Pancreas (tissue), 10 donors: ENCODE data around the gene PDK1. TPM values are rescaled to one million over a fixed set of nuclear protein-coding genes. Genes with fewer than 3 reads are reported as not detected.

Experiments used
- ATAC-seq, 4 donors: fragments of 200-7000 bp; cut with Tn5 transposase; one replicate each; pipeline versions ENCODE4 v1.8.0 to v1.9.1; 2020; ENCODE audit warnings: mild to moderate bottlenecking in 4 of 4, moderate library complexity in 4 of 4
- DNase-seq, 6 donors: peaks; one replicate each; pipeline ENCODE4 v3.0.0-alpha.2; 2020
- FAIRE-seq: peaks from 2 replicates; lab custom pipeline; 2012; peaks lifted over from hg19 to GRCh38; lab: Jason Lieb, UNC
- H3K27ac ChIP-seq, 4 donors: fragments of 200-600 bp; sonication (generic); 1 replicate in 3 of 4; 2 replicates in 1 of 4; pipeline versions ENCODE4 v1.5.0 to v1.8.0; 2020
- H3K27me3 ChIP-seq, 4 donors: fragments of 200-600 bp; one replicate each; pipeline ENCODE4 v1.8.0; 2021
- H3K36me3 ChIP-seq, 3 donors: fragments of 200-600 bp; sonication (generic) in 1 of 3; one replicate each; pipeline versions ENCODE4 v1.5.0 to v1.8.0; 2020 to 2021
- H3K4me1 ChIP-seq, 3 donors: fragments of 200-600 bp; one replicate each; pipeline ENCODE4 v1.8.0; 2021
- H3K4me3 ChIP-seq, 4 donors: fragments of 200-600 bp; sonication (generic) in 2 of 4; one replicate each; pipeline versions ENCODE4 v1.5.0 to v1.8.0; 2020 to 2021
- H3K9me3 ChIP-seq, 4 donors: fragments of 200-600 bp; one replicate each; pipeline ENCODE4 v1.8.0; 2021
- CTCF ChIP-seq, 4 donors: fragments of 200-600 bp; sonication (generic) in 3 of 4; IDR thresholded peaks; one replicate each; pipeline versions ENCODE4 v1.5.0 to v1.8.0; 2021; ENCODE audit warnings: antibody characterized with exemption in 4 of 4
- WGBS, 2 donors: extraction: QIAGEN DNeasy Blood & Tissue Kit; methylation state at CpG; one replicate each; pipeline ENCODE4 v1.1.7; 2013; 5-methylcytosine and 5-hydroxymethylcytosine counted together
- intact Hi-C, 3 donors: fragments of 100-400 bp; cut with DNase I; formaldehyde crosslinking; loops; one replicate each; pipeline versions ENCODE4 v1.11.1 to v1.14.2; 2022
- polyA plus RNA-seq, 2 donors: library from polyadenylated mRNA; stranded (reverse); fragments of 200-250 nt; gene quantifications; one replicate each; pipeline ENCODE4 v1.2.3, GENCODE V29; 2013
- total RNA-seq, 6 donors: library from RNA; stranded (reverse); fragmentation: NEBNext Ultra II Directional in 4 of 6; extraction: Animal tissue kit (Norgen Biotek cat#: 25700) in 4 of 6; gene quantifications; one replicate each; pipeline versions ENCODE4 v1.2.1 to v1.2.4, GENCODE V29; 2021 to 2023
- donor health status: healthy with polysubstance abuse.
- donor health status: DM: no; HTN: no; CAD: no; lungs with moderate emphysema.
- donor health status: DM: no; HTN: no; CAD: no.
- donor health status: control.
- donor health status: control.
- donor health status: Bipolar disorder and iron deficiency.
- donor health status: DM: yes; HTN: yes; CAD: no.
- donor health status: DM: no; HTN: no; CAD: no.
- donor health status: DM: no; HTN: no; CAD: no.
- donor health status: DM: yes; HTN: yes; CAD: no.

Gene PDK1
- total and polyA plus RNA-seq, 8 donors = 1.2 to 12.4 (median 6.7) TPM

DNA sequence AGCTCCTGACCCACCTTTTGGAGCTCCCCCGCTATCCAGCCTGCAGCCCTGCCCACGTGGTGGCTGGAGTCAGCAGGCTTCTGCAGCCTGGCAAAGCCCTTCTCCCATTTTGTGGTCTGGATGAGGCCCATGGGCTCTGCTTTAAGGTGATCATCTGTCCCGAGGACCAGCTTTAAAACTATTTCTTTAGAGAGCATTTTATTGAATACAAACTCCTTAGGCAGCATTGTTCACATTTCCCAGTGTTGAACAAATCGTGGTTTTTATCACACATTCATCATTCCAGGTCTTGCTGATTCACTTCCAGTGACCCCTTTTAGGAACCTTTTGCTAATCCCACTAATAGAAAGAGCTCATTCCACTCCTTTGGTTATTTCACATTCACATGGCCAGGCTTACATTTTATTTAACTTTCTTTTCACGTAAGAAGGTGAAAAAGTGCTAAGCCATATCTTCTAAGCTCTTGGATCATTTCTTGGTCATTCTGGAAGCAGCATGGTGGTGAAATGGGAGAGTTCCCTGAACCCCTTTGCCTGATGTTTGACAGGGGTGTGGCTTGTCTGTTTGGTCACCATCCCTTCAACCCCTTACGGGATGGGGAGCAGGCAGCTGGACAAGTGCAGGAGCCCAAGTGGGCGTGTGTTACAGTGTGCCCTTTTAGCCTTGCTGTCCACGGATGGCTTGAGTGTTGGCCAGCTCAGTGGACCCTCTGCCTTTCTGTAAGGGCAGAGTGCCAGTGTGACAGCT is 99.4 kb downstream of the PDK1 start:
- DNase-seq (no peak), ATAC-seq (no peak), FAIRE-seq (no peak)
- H3K27me3 ChIP-seq = no peaks in the 10 kb centered on the region
- H3K4me1 ChIP-seq = no peaks in the 10 kb centered on the region
- intact Hi-C loops = no loop called here
- no peak overlapping the region for H3K27ac ChIP-seq
- H3K9me3 ChIP-seq = no peaks in the 10 kb centered on the region
- TF ChIP-seq CTCF (IDR thresholded peaks at IDR 0.05) = no peak
- H3K36me3 ChIP-seq = no peaks in the 10 kb centered on the region
- no peak overlapping the region for H3K4me3 ChIP-seq
- WGBS, 2 donors = 64 to 70% methylated on average over 8 of the region's 8 CpGs

DNA sequence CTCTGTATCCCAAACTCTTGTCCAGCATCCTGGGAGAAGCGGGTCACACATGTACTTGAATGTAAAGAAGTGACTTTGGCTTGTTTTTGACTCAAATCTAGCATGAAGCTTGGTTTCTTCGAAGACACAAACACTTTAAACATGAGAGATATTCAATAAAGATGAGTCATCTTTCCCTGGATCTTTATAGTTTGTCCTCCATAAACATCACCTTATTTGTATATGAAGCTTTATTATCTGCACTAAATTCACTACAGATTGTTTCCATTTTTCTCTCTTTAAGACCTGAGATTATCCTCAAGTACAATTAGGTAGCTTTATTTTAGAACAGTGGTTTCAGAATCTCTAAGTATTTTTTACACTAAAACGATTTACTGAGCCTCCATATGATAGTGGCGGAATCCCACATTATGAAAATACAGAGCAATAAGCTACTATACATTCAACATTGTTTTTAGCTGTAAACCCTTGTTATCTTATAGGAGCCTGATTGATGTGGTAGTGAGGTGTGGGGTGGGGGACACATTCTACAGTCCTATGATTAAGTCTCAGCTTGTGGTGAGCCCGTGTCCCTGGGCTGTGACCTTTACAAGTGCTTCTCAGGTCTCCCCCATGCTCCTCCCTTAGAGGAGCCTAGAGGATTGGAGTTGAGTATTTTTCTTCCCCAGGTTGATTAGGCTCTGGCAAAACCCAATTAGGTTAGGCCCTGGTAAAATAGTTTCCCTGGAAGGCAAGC is 100.1 kb downstream of the PDK1 start:
- DNase-seq = no peak
- ATAC-seq = no peak
- no peak for TF ChIP-seq CTCF (IDR thresholded peaks at IDR 0.05)
- WGBS, 2 donors = 59 to 73% methylated on average over 5 of the region's 5 CpGs
- no peaks in the 10 kb centered on the region for H3K4me1 ChIP-seq
- no peaks in the 10 kb centered on the region for H3K27me3 ChIP-seq
- H3K27ac ChIP-seq = no peak overlapping the region
- FAIRE-seq = no peak
- H3K4me3 ChIP-seq = no peak overlapping the region
- H3K36me3 ChIP-seq = no peaks in the 10 kb centered on the region
- H3K9me3 ChIP-seq = no peaks in the 10 kb centered on the region
- intact Hi-C loops = no loop called here

Other genes starting within 250 kb of the PDK1 start
- gene ITGA6, start 128.5 kb upstream of the PDK1 start, total RNA-seq = 10 to 100 TPM; 50.7 to 92.7 (median 58.3) TPM
- 10 to 100 TPM; 14.7 to 23.8 TPM for gene ITGA6, start 128.5 kb upstream of the PDK1 start, polyA plus RNA-seq
- gene RAPGEF4, start 179.8 kb downstream of the PDK1 start, total RNA-seq = 1 to 10 TPM; 2.9 to 9.0 (median 5.1) TPM
- 1 to 10 TPM; 2.1 to 7.0 TPM for gene RAPGEF4, start 179.8 kb downstream of the PDK1 start, polyA plus RNA-seq